Measurements from ENCODE around the gene CUX1. TPM values are rescaled to one million over a fixed set of nuclear protein-coding genes. Genes with fewer than 3 reads are reported as not detected.

CUX1 gene
- total RNA-seq, 4 donors from 2014 or later = 93.8 to 156 (median 112) TPM

- Histone ChIP-seq H3K9me3 (no peaks in the 10 kb centered on the region), H3K4me1 (no peaks in the 10 kb centered on the region), H3K4me3 (replicated peaks in 1 of 3) (no peak overlapping the region), H3K27me3 (no peaks in the 10 kb centered on the region), H3K36me3 (peaks cover 6 to 7% of the 10 kb centered on the region in 2 donors), H3K27ac (no peak overlapping the region)
- TF ChIP-seq POLR2A (IDR thresholded peaks at IDR 0.05) (no peak), CTCF (IDR thresholded peaks at IDR 0.05) (no peak)
- no peak for DNase-seq
- 86 to 89% methylated on average over 17 to 19 of the region's 19 CpGs for WGBS, 2 donors
- intact Hi-C loops (cut with DNase I) = no loop called here
These were observed 290.2 kb downstream of the CUX1 start for GRCh38 chr7:102107474-102108104.

GRCh38 chr7:102111061-102112041 is 293.9 kb downstream of the CUX1 start:
- Histone ChIP-seq H3K36me3 (no peaks in the 10 kb centered on the region), H3K4me3 (replicated peaks in 1 of 3) (no peak overlapping the region)

GRCh38 chr7:102115181-102115580 is 297.8 kb downstream of the CUX1 start:
- WGBS, 2 donors = 29 to 32% methylated on average over 7 of the region's 7 CpGs
- H3K36me3 ChIP-seq = no peaks in the 10 kb centered on the region
- peak; percentile 70 to 74 for DNase-seq
- TF ChIP-seq POLR2A (IDR thresholded peaks at IDR 0.05) (no peak), CTCF (IDR thresholded peaks at IDR 0.05) (no peak)
- intact Hi-C loops (cut with DNase I) = no loop called here
- H3K9me3 ChIP-seq = no peaks in the 10 kb centered on the region
- H3K27ac ChIP-seq = peak overlapping the region; percentile 27 to 82 (median 69)
- no peaks in the 10 kb centered on the region for H3K27me3 ChIP-seq
- H3K4me3 ChIP-seq (replicated peaks in 1 of 3) = no peak overlapping the region
- H3K4me1 ChIP-seq = peaks cover 17% of the 10 kb centered on the region in 2 donors

More at GRCh38 chr7:102111061-102112041, 293.9 kb downstream of the CUX1 start:
- H3K9me3 ChIP-seq = no peaks in the 10 kb centered on the region
- H3K27ac ChIP-seq = no peak overlapping the region
- 94 to 95% methylated on average over 36 of the region's 36 CpGs for WGBS, 2 donors
- H3K4me1 ChIP-seq = peaks cover 17% of the 10 kb centered on the region in 2 donors
- H3K27me3 ChIP-seq = no peaks in the 10 kb centered on the region
- no peak for TF ChIP-seq POLR2A (IDR thresholded peaks at IDR 0.05)
- no peak for TF ChIP-seq CTCF (IDR thresholded peaks at IDR 0.05)
- intact Hi-C loops (cut with DNase I) = no loop called here
- no peak for DNase-seq

- DNase-seq = no peak
These were observed 298.5 kb downstream of the CUX1 start for GRCh38 chr7:102115931-102116330.

More at GRCh38 chr7:102115931-102116330, 298.5 kb downstream of the CUX1 start:
- no peaks in the 10 kb centered on the region for H3K27me3 ChIP-seq
- no peak overlapping the region for H3K4me3 ChIP-seq (replicated peaks in 1 of 3)
- peak overlapping the region in 2 of 3 donors; percentile 69 to 82 for H3K27ac ChIP-seq
- WGBS, 2 donors = 91 to 99% methylated on average over 14 to 15 of the region's 15 CpGs
- intact Hi-C loops (cut with DNase I) = no loop called here
- no peak for TF ChIP-seq POLR2A (IDR thresholded peaks at IDR 0.05)
- TF ChIP-seq CTCF (IDR thresholded peaks at IDR 0.05) = no peak
- H3K9me3 ChIP-seq = no peaks in the 10 kb centered on the region
- peaks cover 17 to 20% of the 10 kb centered on the region in 2 donors for H3K4me1 ChIP-seq
- H3K36me3 ChIP-seq = no peaks in the 10 kb centered on the region
